MM.1S (cell line): ENCODE measurements around the gene GPRC5D.

Experiments
- DNase-seq: peaks from one replicate; pipeline ENCODE4 v3.0.0-alpha.2; 2015
- H2AFZ ChIP-seq: fragments of 300-600 bp; sonication (generic); 2 replicates; pipeline ENCODE4 v1.6.0; 2016; ENCODE audit warnings: antibody characterized with exemption, low read length
- H3F3A ChIP-seq: fragments of 300-600 bp; sonication (generic); 2 replicates; pipeline ENCODE4 v1.6.1; 2016; ENCODE audit warnings: mild to moderate bottlenecking, antibody characterized with exemption, low read length, moderate library complexity, mixed read lengths; ENCODE audit not compliant: insufficient read depth
- H3K27ac ChIP-seq: fragments of 300-600 bp; sonication (generic); 2 replicates; pipeline ENCODE4 v1.5.1; 2016; ENCODE audit warnings: mild to moderate bottlenecking, low read length
- H3K27me3 ChIP-seq: fragments of 300-600 bp; sonication (generic); replicated peaks from 2 replicates; pipeline ENCODE4 v1.6.0; 2016; ENCODE audit warnings: low read length; ENCODE audit not compliant: insufficient read depth
- H3K36me3 ChIP-seq: fragments of 300-600 bp; sonication (generic); replicated peaks from 2 replicates; pipeline ENCODE4 v1.6.1; 2016; ENCODE audit warnings: mild to moderate bottlenecking, low read length, mixed read lengths; ENCODE audit not compliant: insufficient read depth
- H3K4me1 ChIP-seq: fragments of 300-600 bp; sonication (generic); 2 replicates; pipeline ENCODE4 v1.6.1; 2016; ENCODE audit warnings: low read length, mixed read lengths
- H3K4me2 ChIP-seq: fragments of 300-600 bp; sonication (generic); 2 replicates; pipeline ENCODE4 v1.6.0; 2016; ENCODE audit warnings: low read depth, low read length
- H3K4me3 ChIP-seq: fragments of 300-600 bp; sonication (generic); 2 replicates; pipeline ENCODE4 v1.5.1; 2016; ENCODE audit warnings: low read length, mixed read lengths
- H3K79me2 ChIP-seq: fragments of 300-600 bp; sonication (generic); 2 replicates; pipeline ENCODE4 v1.6.1; 2016; ENCODE audit warnings: mixed run types, low read length, mixed read lengths
- H3K9ac ChIP-seq: fragments of 300-600 bp; sonication (generic); 2 replicates; pipeline ENCODE4 v1.6.1; 2016; ENCODE audit warnings: low read length, mixed read lengths
- H3K9me2 ChIP-seq: fragments of 300-600 bp; sonication (generic); replicated peaks from 2 replicates; pipeline ENCODE4 v1.6.1; 2016; ENCODE audit warnings: mild to moderate bottlenecking, low read length, mixed read lengths; ENCODE audit not compliant: insufficient read depth
- H3K9me3 ChIP-seq: fragments of 300-600 bp; sonication (generic); replicated peaks from 2 replicates; pipeline ENCODE4 v1.6.1; 2016; ENCODE audit warnings: mild to moderate bottlenecking, low read length, mixed read lengths; ENCODE audit not compliant: insufficient read depth
- H4K20me1 ChIP-seq: fragments of 300-600 bp; sonication (generic); 2 replicates; pipeline ENCODE4 v1.6.1; 2016; ENCODE audit warnings: mild to moderate bottlenecking, low read length, moderate library complexity, mixed read lengths; ENCODE audit not compliant: insufficient read depth
- EZH2 ChIP-seq: fragments of 300-600 bp; sonication (generic); optimal IDR thresholded peaks from 2 replicates; pipeline ENCODE3; 2017; ENCODE audit warnings: low read depth, mild to moderate bottlenecking, antibody characterized with exemption, low read length, mixed read lengths
- EZH2phosphoT487 ChIP-seq: fragments of 300-600 bp; sonication (generic); IDR thresholded peaks from 2 replicates; pipeline ENCODE4 v1.6.1; 2018; ENCODE audit warnings: antibody characterized with exemption, low read length
- TF ChIP-seq, protein P1 (sequence below): fragments of 300-600 bp; sonication (generic); IDR thresholded peaks from 2 replicates; pipeline ENCODE4 v1.5.1; 2016; ENCODE audit warnings: antibody characterized with exemption, low read length, mixed read lengths

GPRC5D gene

DNA sequence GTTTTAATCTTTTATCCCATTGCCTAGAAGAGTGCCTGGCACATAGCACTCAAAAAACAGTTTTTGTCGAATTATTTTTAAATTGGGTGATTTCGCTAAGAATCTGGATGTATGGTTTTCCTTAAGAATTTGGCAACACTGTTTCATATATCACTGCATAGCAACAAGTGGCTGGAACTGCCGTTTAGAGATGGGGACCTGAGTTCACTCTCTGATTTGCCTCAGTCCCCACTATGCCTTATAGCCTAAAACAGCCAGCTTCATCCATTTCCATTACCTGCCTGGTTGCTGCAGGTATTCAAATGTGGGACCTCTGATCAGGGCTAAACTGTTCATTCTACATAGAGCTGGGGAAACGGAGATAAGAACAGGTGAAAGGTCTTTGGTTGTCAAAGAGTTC, 46.3 kb upstream of the GPRC5D start:
- Histone ChIP-seq H3K4me3 (no peak overlapping the region), H3K4me2 (no peak overlapping the region), H3K9me2 (no peaks in the 10 kb centered on the region), H3K79me2 (peaks cover 23% of the 10 kb centered on the region), H3K27me3 (no peaks in the 10 kb centered on the region), H2AFZ (no peak overlapping the region), H4K20me1 (no peaks in the 10 kb centered on the region), H3K9me3 (no peaks in the 10 kb centered on the region), H3K9ac (no peak overlapping the region), H3K4me1 (peaks cover 13% of the 10 kb centered on the region; the same call in 1 of the 2 replicates), H3F3A (peaks cover 11% of the 10 kb centered on the region), H3K36me3 (no peaks in the 10 kb centered on the region), H3K27ac (no peak overlapping the region)
- DNase-seq: no peak
- no peak for TF ChIP-seq EZH2
- TF ChIP-seq, protein P1, sequence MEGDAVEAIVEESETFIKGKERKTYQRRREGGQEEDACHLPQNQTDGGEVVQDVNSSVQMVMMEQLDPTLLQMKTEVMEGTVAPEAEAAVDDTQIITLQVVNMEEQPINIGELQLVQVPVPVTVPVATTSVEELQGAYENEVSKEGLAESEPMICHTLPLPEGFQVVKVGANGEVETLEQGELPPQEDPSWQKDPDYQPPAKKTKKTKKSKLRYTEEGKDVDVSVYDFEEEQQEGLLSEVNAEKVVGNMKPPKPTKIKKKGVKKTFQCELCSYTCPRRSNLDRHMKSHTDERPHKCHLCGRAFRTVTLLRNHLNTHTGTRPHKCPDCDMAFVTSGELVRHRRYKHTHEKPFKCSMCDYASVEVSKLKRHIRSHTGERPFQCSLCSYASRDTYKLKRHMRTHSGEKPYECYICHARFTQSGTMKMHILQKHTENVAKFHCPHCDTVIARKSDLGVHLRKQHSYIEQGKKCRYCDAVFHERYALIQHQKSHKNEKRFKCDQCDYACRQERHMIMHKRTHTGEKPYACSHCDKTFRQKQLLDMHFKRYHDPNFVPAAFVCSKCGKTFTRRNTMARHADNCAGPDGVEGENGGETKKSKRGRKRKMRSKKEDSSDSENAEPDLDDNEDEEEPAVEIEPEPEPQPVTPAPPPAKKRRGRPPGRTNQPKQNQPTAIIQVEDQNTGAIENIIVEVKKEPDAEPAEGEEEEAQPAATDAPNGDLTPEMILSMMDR: no peak
- no peak for TF ChIP-seq EZH2phosphoT487

DNA sequence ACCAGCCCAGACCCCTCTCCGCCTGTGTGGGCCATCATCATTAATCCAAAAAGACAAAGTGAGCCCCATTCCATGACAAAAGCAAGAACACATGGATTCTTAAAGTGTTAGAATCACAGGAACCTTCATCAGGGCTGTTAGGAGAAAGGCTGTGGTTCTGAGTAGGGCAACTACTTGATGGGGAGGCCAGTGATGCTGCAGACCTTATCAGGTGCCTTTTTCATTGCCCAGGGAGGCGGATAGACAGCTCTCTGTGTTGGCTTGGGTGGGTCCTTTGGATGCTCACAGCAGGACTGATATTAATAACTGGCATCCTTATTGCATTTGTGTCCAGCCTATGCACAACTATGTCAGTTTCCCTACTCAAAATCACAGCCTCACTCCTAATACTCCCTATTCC, 45.8 kb upstream of the GPRC5D start:
- Histone ChIP-seq H3K79me2 (peaks cover 23% of the 10 kb centered on the region), H3K4me2 (no peak overlapping the region), H3K4me1 (peaks cover 13% of the 10 kb centered on the region; the same call in 1 of the 2 replicates), H3K9ac (no peak overlapping the region), H3K36me3 (no peaks in the 10 kb centered on the region), H3F3A (peaks cover 13% of the 10 kb centered on the region), H3K27me3 (no peaks in the 10 kb centered on the region), H3K4me3 (no peak overlapping the region), H3K27ac (no peak overlapping the region), H4K20me1 (no peaks in the 10 kb centered on the region), H3K9me2 (no peaks in the 10 kb centered on the region), H2AFZ (no peak overlapping the region), H3K9me3 (no peaks in the 10 kb centered on the region)
- TF ChIP-seq EZH2phosphoT487: no peak
- no peak for TF ChIP-seq EZH2
- TF ChIP-seq, protein P1: no peak
- no peak for DNase-seq

DNA sequence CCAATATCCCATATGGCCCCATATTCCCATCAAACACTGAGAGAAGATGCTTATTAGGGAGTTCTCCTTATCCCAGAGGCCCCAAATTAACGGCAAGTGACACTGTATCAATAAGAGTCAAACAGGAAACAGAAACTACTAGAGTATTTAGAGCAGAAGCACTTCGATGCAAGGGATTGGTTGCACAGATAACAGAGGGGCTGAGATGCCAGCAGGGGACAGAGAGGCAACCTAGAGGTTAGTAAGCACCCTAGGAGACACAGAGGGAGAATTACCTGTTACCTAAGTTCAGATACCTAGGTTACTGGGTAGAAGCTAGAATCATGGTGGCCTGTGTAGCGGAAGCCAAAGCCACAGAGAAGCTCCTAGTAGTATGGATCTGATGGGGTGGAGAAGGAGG, 45.2 kb upstream of the GPRC5D start:
- Histone ChIP-seq H3K27ac (no peak overlapping the region), H2AFZ (no peak overlapping the region), H3K4me3 (no peak overlapping the region), H3K9me2 (no peaks in the 10 kb centered on the region), H3F3A (peaks cover 13% of the 10 kb centered on the region), H3K4me1 (peaks cover 19% of the 10 kb centered on the region; the same call in 1 of the 2 replicates), H3K4me2 (no peak overlapping the region), H3K9me3 (no peaks in the 10 kb centered on the region), H3K79me2 (peaks cover 23% of the 10 kb centered on the region), H4K20me1 (no peaks in the 10 kb centered on the region), H3K9ac (no peak overlapping the region), H3K27me3 (no peaks in the 10 kb centered on the region), H3K36me3 (no peaks in the 10 kb centered on the region)
- TF ChIP-seq, protein P1: no peak
- TF ChIP-seq EZH2: no peak
- no peak for TF ChIP-seq EZH2phosphoT487
- DNase-seq: no peak
